Tibial artery (tissue), 4 donors: ENCODE results near the gene SMAD6.

Experiments used
- DNase-seq, 2 donors: peaks; one replicate each; pipeline ENCODE4 v3.0.0-alpha.2; 2019
- H3K27ac ChIP-seq, 2 donors: fragments of 200-600 bp; sonication (generic) in 1 of 2; 1 replicate in 1 of 2; 2 replicates in 1 of 2; pipeline ENCODE4 v1.5.1; 2018 to 2019; ENCODE audit warnings: mild to moderate bottlenecking in 1 of 2
- H3K27me3 ChIP-seq, 2 donors: fragments of 200-600 bp; sonication (generic) in 1 of 2; one replicate each; pipeline versions ENCODE4 v1.5.1 to v1.6.0; 2016 to 2019
- H3K36me3 ChIP-seq, 3 donors: fragments of 200-600 bp; sonication (generic) in 2 of 3; one replicate each; pipeline ENCODE4 v1.5.1; 2016 to 2019; ENCODE audit warnings: mild to moderate bottlenecking in 2 of 3
- H3K4me1 ChIP-seq, 4 donors: fragments of 200-600 bp; sonication (generic) in 2 of 4; 1 replicate in 3 of 4; 2 replicates in 1 of 4; pipeline ENCODE4 v1.5.1; 2016 to 2019
- H3K4me3 ChIP-seq, 2 donors: fragments of 200-600 bp; sonication (generic) in 1 of 2; 1 replicate in 1 of 2; 2 replicates in 1 of 2; pipeline ENCODE4 v1.5.1; 2018 to 2019; ENCODE audit warnings: mild to moderate bottlenecking in 2 of 2
- H3K9me3 ChIP-seq, 3 donors: fragments of 200-600 bp; sonication (generic) in 1 of 3; one replicate each; pipeline ENCODE4 v1.5.1; 2016 to 2019
- CTCF ChIP-seq, 2 experiments: fragments of 200-600 bp in 1 of 2; fragments of 450-650 bp in 1 of 2; IDR thresholded peaks; one replicate each; pipeline ENCODE4 v1.5.1; 2017 to 2019; ENCODE audit warnings: antibody characterized with exemption in 2 of 2, mild to moderate bottlenecking in 1 of 2, moderate library complexity in 1 of 2
- intact Hi-C: fragments of 100-400 bp; cut with DNase I; formaldehyde crosslinking; loops from one replicate; pipeline ENCODE4 v1.15.0; 2023; ENCODE audit warnings: low total_unique reads

SMAD6 gene

GRCh38 chr15:66714543-66714981 is 12.5 kb downstream of the SMAD6 start:
- no peaks in the 10 kb centered on the region for H3K27me3 ChIP-seq
- no peak for TF ChIP-seq CTCF (IDR thresholded peaks at IDR 0.05)
- peaks cover 0 to 96% (median 44%) of the 10 kb centered on the region in 4 donors for H3K4me1 ChIP-seq
- H3K27ac ChIP-seq, result peak overlapping the region; percentile 66 to 90
- DNase-seq, result no peak
- H3K36me3 ChIP-seq, result peaks cover 16 to 43% (median 17%) of the 10 kb centered on the region in 3 donors
- H3K4me3 ChIP-seq, result no peak overlapping the region
- no peaks in the 10 kb centered on the region for H3K9me3 ChIP-seq
- intact Hi-C loops, result no loop called here

- Histone ChIP-seq H3K4me3 (no peak overlapping the region), H3K27me3 (no peaks in the 10 kb centered on the region), H3K36me3 (peaks cover 16 to 43% (median 17%) of the 10 kb centered on the region in 3 donors), H3K27ac (peak overlapping the region; percentile 66 to 90), H3K9me3 (no peaks in the 10 kb centered on the region), H3K4me1 (peaks cover 0 to 95% (median 47%) of the 10 kb centered on the region in 4 donors)
- DNase-seq, result no peak
- intact Hi-C loops, result no loop called here
- TF ChIP-seq CTCF (IDR thresholded peaks at IDR 0.05), result no peak
Measured at GRCh38 chr15:66715181-66715624, 13.2 kb downstream of the SMAD6 start.

- TF ChIP-seq CTCF (IDR thresholded peaks at IDR 0.05), result no peak
- H3K4me1 ChIP-seq, result peaks cover 0 to 94% (median 51%) of the 10 kb centered on the region in 4 donors
- no peak for DNase-seq
- peak overlapping the region; percentile 66 to 90 for H3K27ac ChIP-seq
- H3K36me3 ChIP-seq, result peaks cover 16 to 43% (median 17%) of the 10 kb centered on the region in 3 donors
- H3K4me3 ChIP-seq, result no peak overlapping the region
- intact Hi-C loops, result no loop called here
- H3K27me3 ChIP-seq, result no peaks in the 10 kb centered on the region
- H3K9me3 ChIP-seq, result no peaks in the 10 kb centered on the region
Measured at GRCh38 chr15:66715720-66716655, 14.0 kb downstream of the SMAD6 start.

- peaks cover 16 to 41% (median 17%) of the 10 kb centered on the region in 3 donors for H3K36me3 ChIP-seq
- intact Hi-C loops, result no loop called here
- TF ChIP-seq CTCF (IDR thresholded peaks at IDR 0.05), result no peak
- DNase-seq, result no peak
- H3K27me3 ChIP-seq, result no peaks in the 10 kb centered on the region
- H3K27ac ChIP-seq, result peak overlapping the region; percentile 66 to 90
- H3K9me3 ChIP-seq, result no peaks in the 10 kb centered on the region
- H3K4me1 ChIP-seq, result peaks cover 0 to 94% (median 54%) of the 10 kb centered on the region in 4 donors
- H3K4me3 ChIP-seq, result no peak overlapping the region
Measured at GRCh38 chr15:66716656-66717020, 14.6 kb downstream of the SMAD6 start.

- TF ChIP-seq CTCF (IDR thresholded peaks at IDR 0.05), result no peak
- H3K9me3 ChIP-seq, result no peaks in the 10 kb centered on the region
- H3K4me1 ChIP-seq, result peaks cover 0 to 95% (median 63%) of the 10 kb centered on the region in 4 donors
- H3K27ac ChIP-seq, result peak overlapping the region; percentile 85 to 90
- peaks cover 16 to 33% (median 17%) of the 10 kb centered on the region in 3 donors for H3K36me3 ChIP-seq
- H3K4me3 ChIP-seq, result no peak overlapping the region
- no peaks in the 10 kb centered on the region for H3K27me3 ChIP-seq
- intact Hi-C loops, result no loop called here
- DNase-seq, result no peak
Measured at GRCh38 chr15:66718220-66718988, 16.4 kb downstream of the SMAD6 start.
